Ishikawa (cell line): ENCODE results near the gene OR10H5.
"Not testable (repeated sequence)": the region's sequence is repeated elsewhere in the genome, so short reads cannot be mapped to it uniquely, and the experiment has no call there.

ENCODE experiments used
- CREB1 ChIP-seq: IDR thresholded peaks from 2 replicates; pipeline ENCODE4 v1.6.1; 2012; ENCODE audit warnings: low read depth
- EP300 ChIP-seq: IDR thresholded peaks from 2 replicates; pipeline ENCODE4 v1.6.1; 2012; ENCODE audit warnings: borderline replicate concordance
- FOXM1 ChIP-seq: IDR thresholded peaks from 2 replicates; pipeline ENCODE4 v1.6.1; 2012; ENCODE audit warnings: low read depth, borderline replicate concordance
- MAX ChIP-seq: IDR thresholded peaks from 2 replicates; pipeline ENCODE4 v1.6.1; 2012
- NFIC ChIP-seq: IDR thresholded peaks from 2 replicates; pipeline ENCODE4 v1.6.1; 2012
- REST ChIP-seq: IDR thresholded peaks from 2 replicates; pipeline ENCODE4 v1.6.1; 2012; ENCODE audit warnings: low read depth, mild to moderate bottlenecking
- TCF12 ChIP-seq: IDR thresholded peaks from 2 replicates; pipeline ENCODE4 v1.6.1; 2012; ENCODE audit warnings: low read depth
- TEAD4 ChIP-seq: IDR thresholded peaks from 2 replicates; pipeline ENCODE4 v1.6.1; 2012
- YY1 ChIP-seq: IDR thresholded peaks from 2 replicates; pipeline ENCODE4 v1.6.1; 2012; ENCODE audit warnings: low read depth
- ZBTB7A ChIP-seq: IDR thresholded peaks from 2 replicates; pipeline ENCODE4 v1.6.1; 2012; ENCODE audit warnings: low read depth

- TF ChIP-seq REST, TCF12, MAX, ZBTB7A, CREB1, FOXM1, EP300, NFIC, YY1: not testable (repeated sequence)
- TF ChIP-seq TEAD4, result 0 out of 2 replicates have a peak, but pooled peaks have one; percentile 17
Measured at GRCh38 chr19:15828611-15829305, 41.3 kb downstream of the OR10H5 start.
